ENCODE results near the gene OSBPL2.

DNA sequence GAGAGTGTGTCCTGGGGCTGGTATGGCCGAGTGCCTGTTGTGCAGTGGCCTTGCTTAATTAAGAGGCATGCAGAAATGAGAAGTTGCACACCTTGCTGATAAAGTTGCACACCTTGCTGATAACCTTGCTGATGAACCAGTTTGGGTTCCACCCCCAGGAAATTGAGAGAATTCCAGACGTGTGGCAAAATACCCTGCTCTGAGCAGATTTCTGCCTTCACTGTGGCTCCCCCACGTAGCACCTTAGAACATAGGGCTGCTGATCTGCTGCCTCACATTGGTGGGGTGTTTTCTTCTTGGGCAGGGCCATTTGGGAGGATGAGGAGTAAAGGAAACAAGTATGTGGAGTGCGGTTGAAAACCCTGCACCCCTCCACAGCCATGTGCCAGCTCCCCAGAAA is 42.0 kb downstream of the OSBPL2 start:
- TF ChIP-seq, protein P1, sequence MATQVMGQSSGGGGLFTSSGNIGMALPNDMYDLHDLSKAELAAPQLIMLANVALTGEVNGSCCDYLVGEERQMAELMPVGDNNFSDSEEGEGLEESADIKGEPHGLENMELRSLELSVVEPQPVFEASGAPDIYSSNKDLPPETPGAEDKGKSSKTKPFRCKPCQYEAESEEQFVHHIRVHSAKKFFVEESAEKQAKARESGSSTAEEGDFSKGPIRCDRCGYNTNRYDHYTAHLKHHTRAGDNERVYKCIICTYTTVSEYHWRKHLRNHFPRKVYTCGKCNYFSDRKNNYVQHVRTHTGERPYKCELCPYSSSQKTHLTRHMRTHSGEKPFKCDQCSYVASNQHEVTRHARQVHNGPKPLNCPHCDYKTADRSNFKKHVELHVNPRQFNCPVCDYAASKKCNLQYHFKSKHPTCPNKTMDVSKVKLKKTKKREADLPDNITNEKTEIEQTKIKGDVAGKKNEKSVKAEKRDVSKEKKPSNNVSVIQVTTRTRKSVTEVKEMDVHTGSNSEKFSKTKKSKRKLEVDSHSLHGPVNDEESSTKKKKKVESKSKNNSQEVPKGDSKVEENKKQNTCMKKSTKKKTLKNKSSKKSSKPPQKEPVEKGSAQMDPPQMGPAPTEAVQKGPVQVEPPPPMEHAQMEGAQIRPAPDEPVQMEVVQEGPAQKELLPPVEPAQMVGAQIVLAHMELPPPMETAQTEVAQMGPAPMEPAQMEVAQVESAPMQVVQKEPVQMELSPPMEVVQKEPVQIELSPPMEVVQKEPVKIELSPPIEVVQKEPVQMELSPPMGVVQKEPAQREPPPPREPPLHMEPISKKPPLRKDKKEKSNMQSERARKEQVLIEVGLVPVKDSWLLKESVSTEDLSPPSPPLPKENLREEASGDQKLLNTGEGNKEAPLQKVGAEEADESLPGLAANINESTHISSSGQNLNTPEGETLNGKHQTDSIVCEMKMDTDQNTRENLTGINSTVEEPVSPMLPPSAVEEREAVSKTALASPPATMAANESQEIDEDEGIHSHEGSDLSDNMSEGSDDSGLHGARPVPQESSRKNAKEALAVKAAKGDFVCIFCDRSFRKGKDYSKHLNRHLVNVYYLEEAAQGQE (IDR thresholded peaks at IDR 0.05; ENCODE audit: insufficient read depth in 1 of 2, low read depth in 2 of 2, low read length in 1 of 2): no peak
- TF ChIP-seq POLR2AphosphoS5 (IDR thresholded peaks at IDR 0.05; ENCODE audit: low read depth, low read length) (no peak), TCF7L2 (IDR thresholded peaks at IDR 0.05; ENCODE audit: low read depth, low read length) (no peak), SIN3A (IDR thresholded peaks at IDR 0.05; ENCODE audit: borderline replicate concordance, insufficient read depth, low read depth, low read length) (no peak)
- TF ChIP-seq, protein P2, sequence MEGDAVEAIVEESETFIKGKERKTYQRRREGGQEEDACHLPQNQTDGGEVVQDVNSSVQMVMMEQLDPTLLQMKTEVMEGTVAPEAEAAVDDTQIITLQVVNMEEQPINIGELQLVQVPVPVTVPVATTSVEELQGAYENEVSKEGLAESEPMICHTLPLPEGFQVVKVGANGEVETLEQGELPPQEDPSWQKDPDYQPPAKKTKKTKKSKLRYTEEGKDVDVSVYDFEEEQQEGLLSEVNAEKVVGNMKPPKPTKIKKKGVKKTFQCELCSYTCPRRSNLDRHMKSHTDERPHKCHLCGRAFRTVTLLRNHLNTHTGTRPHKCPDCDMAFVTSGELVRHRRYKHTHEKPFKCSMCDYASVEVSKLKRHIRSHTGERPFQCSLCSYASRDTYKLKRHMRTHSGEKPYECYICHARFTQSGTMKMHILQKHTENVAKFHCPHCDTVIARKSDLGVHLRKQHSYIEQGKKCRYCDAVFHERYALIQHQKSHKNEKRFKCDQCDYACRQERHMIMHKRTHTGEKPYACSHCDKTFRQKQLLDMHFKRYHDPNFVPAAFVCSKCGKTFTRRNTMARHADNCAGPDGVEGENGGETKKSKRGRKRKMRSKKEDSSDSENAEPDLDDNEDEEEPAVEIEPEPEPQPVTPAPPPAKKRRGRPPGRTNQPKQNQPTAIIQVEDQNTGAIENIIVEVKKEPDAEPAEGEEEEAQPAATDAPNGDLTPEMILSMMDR (IDR thresholded peaks at IDR 0.05): no peak
